ENCODE data around the gene ST3GAL6. TPM values are rescaled to one million over a fixed set of nuclear protein-coding genes. Genes with fewer than 3 reads are reported as not detected.

Gene ST3GAL6
- total RNA-seq, 6 experiments from 2014 or later: 17.8 to 69.6 (median 31.5) TPM

DNA sequence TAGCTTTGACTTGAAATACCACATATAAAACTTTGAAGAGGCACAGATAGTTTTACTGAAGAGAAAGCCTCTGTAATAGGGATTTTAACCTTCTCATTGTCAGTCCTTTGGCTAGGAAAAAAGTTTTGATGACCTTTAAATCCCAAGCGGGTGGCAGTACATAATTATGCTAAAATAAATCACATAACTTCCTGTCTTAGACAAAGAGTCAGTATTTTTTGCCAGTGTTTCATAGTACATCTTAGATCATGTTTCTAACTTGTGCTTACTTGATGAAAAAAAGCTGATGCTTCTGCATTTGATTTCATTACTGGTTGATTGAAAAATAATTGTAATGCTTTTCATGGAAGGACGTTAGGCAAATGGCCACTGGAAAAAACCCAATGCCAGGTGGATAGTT, 5.8 kb downstream of the ST3GAL6 start:
- Histone ChIP-seq H3K27ac (no peak overlapping the region), H3K27me3 (no peaks in the 10 kb centered on the region), H3K4me3 (no peak overlapping the region), H3K36me3 (peaks cover 0 to 8% (median 3%) of the 10 kb centered on the region in 4 donors), H3K4me1 (peaks cover 0 to 12% (median 5%) of the 10 kb centered on the region in 4 donors), H3K9me3 (no peaks in the 10 kb centered on the region)
- 51% methylated on average over 2 of the region's 2 CpGs for WGBS (ENCODE audit: insufficient coverage, low coverage, low lambda C conversion rate, missing lambda C conversion rate)
- no peak for TF ChIP-seq POLR2A (IDR thresholded peaks at IDR 0.05)
- TF ChIP-seq, protein P1, sequence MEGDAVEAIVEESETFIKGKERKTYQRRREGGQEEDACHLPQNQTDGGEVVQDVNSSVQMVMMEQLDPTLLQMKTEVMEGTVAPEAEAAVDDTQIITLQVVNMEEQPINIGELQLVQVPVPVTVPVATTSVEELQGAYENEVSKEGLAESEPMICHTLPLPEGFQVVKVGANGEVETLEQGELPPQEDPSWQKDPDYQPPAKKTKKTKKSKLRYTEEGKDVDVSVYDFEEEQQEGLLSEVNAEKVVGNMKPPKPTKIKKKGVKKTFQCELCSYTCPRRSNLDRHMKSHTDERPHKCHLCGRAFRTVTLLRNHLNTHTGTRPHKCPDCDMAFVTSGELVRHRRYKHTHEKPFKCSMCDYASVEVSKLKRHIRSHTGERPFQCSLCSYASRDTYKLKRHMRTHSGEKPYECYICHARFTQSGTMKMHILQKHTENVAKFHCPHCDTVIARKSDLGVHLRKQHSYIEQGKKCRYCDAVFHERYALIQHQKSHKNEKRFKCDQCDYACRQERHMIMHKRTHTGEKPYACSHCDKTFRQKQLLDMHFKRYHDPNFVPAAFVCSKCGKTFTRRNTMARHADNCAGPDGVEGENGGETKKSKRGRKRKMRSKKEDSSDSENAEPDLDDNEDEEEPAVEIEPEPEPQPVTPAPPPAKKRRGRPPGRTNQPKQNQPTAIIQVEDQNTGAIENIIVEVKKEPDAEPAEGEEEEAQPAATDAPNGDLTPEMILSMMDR (IDR thresholded peaks at IDR 0.05): no peak
- DNase-seq (no peak), ATAC-seq (peak in 1 of 4 donors; percentile 15)
- intact Hi-C loops (cut with DNase I): no loop called here

DNA sequence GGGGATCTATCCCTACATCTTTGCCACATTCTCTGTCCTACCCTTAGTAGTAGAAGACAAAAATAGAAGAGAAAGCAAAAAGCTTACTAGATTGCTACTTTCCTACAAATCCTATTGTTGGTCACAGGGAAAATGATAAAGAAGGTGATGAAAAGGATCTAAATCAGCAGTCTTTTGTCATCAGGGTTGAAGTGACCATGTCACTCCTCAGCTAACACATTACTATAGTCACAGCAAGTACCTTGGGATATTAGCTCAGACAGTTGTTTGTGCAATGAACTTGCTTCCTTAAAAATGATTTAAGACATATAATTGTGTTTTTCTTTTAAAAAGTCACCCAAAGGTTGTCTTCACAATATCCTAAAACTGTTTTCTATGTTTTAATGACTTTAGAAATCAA, 6.3 kb downstream of the ST3GAL6 start:
- ATAC-seq (peak in 1 of 4 donors; percentile 15), DNase-seq (no peak)
- peaks cover 0 to 11% (median 3%) of the 10 kb centered on the region in 4 donors for H3K36me3 ChIP-seq
- H3K27ac ChIP-seq: no peak overlapping the region
- intact Hi-C loops (cut with DNase I): no loop called here
- no peak overlapping the region for H3K4me3 ChIP-seq
- TF ChIP-seq POLR2A (IDR thresholded peaks at IDR 0.05): no peak
- TF ChIP-seq, protein P1 (IDR thresholded peaks at IDR 0.05): no peak
- no peaks in the 10 kb centered on the region for H3K9me3 ChIP-seq
- peaks cover 0 to 7% (median 3%) of the 10 kb centered on the region in 4 donors for H3K4me1 ChIP-seq
- H3K27me3 ChIP-seq: no peaks in the 10 kb centered on the region

DNA sequence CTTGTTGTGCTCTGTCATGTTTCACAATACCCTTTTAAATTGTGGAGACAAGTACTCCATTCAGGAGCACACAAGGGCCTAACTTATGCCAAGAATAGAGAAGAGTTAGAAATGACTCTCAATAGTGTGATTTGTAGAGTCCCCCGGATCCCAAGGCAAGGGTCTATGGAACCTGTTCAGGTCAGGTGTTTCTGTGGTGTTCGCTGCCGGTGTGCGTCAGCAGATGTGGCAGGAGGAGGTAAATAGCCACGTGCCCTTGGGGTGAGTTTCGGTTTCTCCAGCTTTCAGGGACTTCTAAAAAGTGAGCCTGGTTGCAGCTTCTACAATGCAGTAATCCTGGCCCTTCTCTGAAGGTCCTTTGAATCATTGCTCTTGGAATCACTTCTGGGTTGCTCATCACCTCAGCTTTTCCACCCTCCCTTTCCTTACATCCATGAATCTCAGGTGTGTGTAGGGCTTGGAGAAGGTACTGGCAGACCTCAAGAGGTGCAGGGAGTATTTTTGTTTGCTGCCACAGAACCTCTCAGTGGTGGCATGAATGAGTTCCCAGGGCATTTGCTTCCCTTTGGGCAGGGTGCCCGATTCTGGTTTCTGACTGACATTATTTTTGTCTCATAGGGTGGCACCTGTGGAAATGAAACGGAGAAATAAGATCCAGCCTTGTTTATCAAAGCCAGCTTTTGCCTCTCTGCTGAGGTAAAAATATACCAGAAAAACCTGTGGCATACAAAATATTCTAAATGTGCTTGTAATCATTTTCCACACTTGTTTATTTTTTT, 7.3 kb downstream of the ST3GAL6 start:
- H3K4me3 ChIP-seq: no peak overlapping the region
- peak; percentile 38 to 67 (median 50) for ATAC-seq

DNA sequence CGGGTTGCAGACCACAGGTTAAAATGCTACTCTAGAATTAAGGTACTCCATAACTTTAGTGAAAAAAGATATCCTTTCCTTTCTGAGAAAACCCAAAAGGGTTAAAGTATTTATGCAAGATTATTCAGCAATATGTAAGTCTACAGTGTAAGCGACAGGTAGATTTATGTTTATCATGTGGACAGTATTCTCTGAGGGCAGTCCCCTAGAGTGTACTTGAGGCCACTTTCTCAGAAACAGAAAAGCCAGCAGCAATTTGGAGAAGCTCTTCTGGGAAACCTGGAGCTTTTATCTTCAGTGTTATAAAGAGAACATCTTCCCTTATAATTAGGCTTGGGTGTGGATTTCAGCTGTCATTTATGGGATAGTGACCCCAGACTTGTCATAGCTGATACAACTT, 8.9 kb downstream of the ST3GAL6 start:
- DNase-seq: no peak
- Histone ChIP-seq H3K27me3 (no peaks in the 10 kb centered on the region), H3K27ac (no peak overlapping the region), H3K36me3 (peaks cover 0 to 11% (median 3%) of the 10 kb centered on the region in 4 donors), H3K9me3 (no peaks in the 10 kb centered on the region), H3K4me3 (no peak overlapping the region), H3K4me1 (peaks cover 0 to 17% (median 2%) of the 10 kb centered on the region in 4 donors)
- no peak for TF ChIP-seq POLR2A (IDR thresholded peaks at IDR 0.05)
- TF ChIP-seq, protein P1 (IDR thresholded peaks at IDR 0.05): no peak
- intact Hi-C loops (cut with DNase I): no loop called here
- ATAC-seq: no peak
- WGBS (ENCODE audit: insufficient coverage, low coverage, low lambda C conversion rate, missing lambda C conversion rate): 77% methylated on average over 2 of the region's 2 CpGs

More for the DNA sequence above, 7.3 kb downstream of the ST3GAL6 start:
- intact Hi-C loops (cut with DNase I): no loop called here
- DNase-seq: peak in 1 of 3 donors; percentile 52
- TF ChIP-seq, protein P1 (IDR thresholded peaks at IDR 0.05): no peak
- TF ChIP-seq POLR2A (IDR thresholded peaks at IDR 0.05): no peak
- no peaks in the 10 kb centered on the region for H3K9me3 ChIP-seq
- WGBS (ENCODE audit: insufficient coverage, low coverage, low lambda C conversion rate, missing lambda C conversion rate): 67% methylated on average over 8 of the region's 8 CpGs
- H3K36me3 ChIP-seq: peaks cover 0 to 11% (median 3%) of the 10 kb centered on the region in 4 donors
- no peaks in the 10 kb centered on the region for H3K27me3 ChIP-seq
- H3K4me1 ChIP-seq: peaks cover 0 to 4% (median 2%) of the 10 kb centered on the region in 4 donors
- H3K27ac ChIP-seq: peak overlapping the region in 1 of 3 donors; percentile 7
